ENCODE data around the gene ST8SIA1. TPM values are rescaled to one million over a fixed set of nuclear protein-coding genes. Genes with fewer than 3 reads are reported as not detected.

ST8SIA1 gene
- total RNA-seq, 1 donor = 0.54 TPM

DNA sequence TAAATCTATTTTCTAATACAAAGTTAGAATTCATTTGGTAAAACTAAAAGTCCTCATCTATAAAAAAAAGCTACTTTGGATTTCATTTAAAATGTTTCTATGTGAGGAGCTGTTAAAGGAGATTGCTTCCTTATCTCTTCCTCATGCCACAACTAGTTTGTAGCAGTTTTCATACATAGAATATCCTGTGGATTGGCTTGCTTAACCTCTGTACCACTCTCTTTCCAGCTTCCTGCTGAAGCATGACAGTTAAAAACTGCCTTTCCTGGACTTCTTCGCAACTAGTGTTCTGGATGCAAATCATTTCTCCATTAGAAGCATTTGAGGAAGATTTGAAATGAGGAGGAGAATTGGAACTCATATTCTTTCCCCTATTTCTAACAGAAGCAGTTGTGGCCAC lies 49.6 kb downstream of the ST8SIA1 start:
- no peak for DNase-seq (ENCODE audit: low read depth in 2 of 3, low spot score in 2 of 3)

DNA sequence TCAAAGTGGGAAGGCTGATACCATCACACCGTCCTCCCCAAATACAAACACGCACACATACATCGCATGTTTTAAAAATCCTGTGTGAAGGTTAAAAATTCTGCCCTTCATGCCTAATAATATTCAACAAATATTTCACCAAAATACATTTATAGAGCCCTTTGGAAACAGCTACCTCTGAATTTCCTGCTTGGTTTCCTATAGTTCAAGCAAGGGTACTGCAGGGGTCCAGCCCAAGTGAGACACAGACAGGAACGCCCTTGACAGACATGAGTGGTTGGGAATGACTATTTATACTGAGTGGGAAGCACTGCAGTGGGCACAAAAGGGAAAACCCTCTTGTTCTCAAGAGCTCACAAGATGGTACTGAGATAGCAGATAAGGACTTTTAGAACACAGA lies 51.0 kb downstream of the ST8SIA1 start:
- DNase-seq (ENCODE audit: low read depth in 2 of 3, low spot score in 2 of 3) = no peak

DNA sequence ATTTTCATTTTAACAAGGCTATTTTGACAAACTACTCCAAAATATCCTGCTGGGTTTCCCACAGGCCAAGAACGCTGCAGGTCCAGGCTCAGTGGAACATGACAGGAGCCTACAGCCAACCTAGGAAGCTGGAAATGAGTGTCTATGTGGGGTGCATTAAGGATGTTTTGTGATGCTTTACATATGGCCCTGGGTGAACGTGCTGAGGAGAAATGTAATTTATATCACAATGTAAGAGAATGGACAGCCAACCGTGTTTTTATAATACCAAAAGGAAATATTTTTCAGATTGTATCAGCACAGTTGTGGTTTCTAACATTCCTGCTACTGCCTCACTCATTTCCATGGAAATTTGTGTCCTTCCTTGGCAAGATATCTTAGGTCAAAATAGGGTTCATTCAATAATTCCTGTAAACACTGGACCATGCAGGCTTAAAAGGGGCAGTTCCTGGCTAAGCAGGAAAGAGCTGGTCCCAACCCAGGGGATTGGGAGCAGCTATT lies 51.5 kb downstream of the ST8SIA1 start:
- no peak for DNase-seq (ENCODE audit: low read depth in 2 of 3, low spot score in 2 of 3)

DNA sequence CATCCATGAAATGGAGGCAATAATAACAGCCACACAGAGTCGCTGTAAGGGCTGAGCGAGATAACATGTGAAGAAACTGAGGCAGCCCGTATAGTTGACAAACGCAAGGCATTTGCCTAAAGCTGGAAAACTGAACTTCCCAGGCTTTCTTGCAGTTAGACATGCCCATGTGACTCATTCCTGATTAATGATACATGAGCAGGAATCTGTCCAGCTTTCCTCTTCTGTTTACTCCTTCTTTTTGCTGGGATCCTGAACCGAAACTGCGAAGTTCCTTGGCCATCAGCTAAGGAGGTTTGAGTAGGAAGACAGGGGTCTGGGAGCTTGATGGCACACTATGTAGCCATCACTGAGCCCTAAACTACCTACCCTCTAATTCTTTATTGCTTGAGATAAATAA lies 52.2 kb downstream of the ST8SIA1 start:
- no peak for DNase-seq (ENCODE audit: low read depth in 2 of 3, low spot score in 2 of 3)

DNA sequence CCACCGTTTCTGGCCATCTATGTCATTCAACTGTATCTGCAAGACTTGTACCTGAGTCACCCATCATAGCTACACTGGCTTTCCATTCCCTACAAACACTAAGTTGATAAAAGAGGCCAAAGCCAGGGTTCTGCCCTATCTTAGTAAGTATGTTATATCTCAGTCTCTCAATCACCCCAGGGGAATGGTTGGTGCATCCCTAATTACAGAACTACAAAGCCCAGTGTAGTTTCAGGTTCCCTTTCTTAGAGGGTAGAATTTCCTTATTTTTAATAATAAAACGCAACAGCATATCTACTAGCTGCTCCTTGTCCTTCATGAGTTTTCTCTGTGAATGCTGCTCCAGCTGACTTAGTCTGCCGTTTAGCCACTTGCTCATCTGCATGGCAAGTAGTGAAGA lies 57.6 kb downstream of the ST8SIA1 start:
- DNase-seq (ENCODE audit: low read depth in 2 of 3, low spot score in 2 of 3) = no peak

DNA sequence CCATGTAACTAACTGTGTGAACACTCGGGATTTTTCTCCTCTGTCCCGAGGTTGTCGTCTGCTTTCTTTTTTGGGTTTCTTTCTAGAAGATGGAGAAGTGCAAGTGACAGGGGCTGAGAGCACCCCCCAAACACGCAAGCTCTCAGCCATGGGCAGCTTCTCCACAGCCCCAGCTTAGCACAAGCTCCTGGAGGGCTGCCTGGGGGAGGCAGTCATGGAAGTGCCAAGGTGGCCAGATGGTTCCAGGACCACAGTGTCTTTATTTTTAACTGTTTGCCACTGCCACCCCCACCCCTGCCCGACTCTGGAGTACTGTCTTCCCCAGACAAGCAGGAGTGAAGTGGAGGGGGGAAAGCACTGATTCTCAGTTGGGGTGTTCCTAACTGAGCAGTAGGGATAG lies 58.2 kb downstream of the ST8SIA1 start:
- DNase-seq (ENCODE audit: low read depth in 2 of 3, low spot score in 2 of 3) = no peak

DNA sequence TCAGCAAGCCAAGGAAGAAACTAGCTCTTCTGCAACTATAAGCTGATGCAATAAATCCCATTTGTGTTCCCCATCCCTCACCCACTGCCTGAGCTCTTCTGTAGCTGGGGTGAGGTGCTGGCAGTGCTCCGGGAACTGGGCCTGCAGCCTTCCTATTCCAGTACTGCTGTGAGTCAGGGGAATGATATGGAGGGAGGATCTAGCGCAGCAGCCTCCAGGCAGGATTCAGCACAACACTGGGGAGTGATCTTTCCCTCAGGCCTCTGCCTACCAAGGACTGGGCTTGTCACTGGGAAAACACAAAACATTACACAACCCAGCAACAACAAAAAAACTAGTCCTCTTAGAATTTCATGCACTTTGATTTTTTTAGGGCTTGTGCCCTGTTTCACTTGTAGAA lies 58.7 kb downstream of the ST8SIA1 start:
- no peak for DNase-seq (ENCODE audit: low read depth in 2 of 3, low spot score in 2 of 3)

DNA sequence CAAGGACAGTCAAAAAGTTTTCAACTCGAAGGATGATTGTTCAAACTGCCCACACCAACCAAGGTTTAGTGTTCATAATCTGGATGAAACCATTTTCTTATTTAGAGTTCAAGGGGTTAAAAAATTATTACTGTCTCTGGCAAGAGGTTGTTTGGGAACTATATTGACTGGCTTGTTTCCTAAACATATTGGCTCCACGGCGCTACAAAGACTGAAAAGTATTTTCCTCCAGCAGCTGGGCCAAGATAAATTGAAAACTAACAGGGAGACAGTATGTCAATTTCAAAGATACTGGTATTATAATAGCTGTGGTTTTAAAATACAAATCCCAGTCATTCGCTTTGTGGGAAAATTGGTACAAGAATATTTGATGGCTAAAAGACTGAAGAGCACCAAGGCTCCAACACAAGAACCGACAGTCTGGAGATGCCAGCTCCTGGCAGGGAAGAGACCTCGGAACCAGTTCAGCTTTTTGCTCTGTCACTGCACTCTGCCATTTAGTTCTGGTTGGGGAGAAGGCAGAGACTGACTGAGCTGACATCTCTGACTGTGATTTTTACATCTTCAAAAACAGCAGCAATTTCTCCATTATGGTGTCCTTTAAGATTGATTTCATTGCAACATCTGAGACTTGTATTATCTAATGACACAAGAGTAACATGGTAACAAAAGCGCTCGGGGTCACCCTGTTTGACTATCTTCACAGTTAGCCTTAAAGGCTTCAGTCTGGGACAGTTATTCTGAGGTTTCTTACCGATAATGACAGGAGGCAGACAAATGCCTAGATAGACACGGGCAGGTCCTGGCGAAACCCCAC lies 62.0 kb downstream of the ST8SIA1 start:
- DNase-seq (ENCODE audit: low read depth in 2 of 3, low spot score in 2 of 3) = no peak

DNA sequence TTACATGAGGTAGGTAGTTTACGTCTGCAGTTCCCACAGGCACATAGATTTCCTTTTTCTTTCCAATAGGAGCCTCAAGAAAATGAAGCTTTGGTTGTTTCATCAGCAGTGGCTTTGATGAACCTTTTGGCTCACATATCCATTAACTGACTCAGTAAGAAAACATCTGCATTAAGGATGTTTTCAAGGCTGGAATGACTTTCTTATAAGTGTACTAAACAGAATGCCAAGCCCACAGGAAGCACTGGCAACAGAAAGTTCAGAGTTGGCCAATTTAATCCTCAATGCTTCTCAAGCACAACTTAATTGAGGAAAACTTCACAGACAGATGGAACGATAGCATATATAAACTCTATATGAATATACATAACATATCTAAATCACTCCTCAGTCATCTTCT lies 63.5 kb downstream of the ST8SIA1 start:
- DNase-seq (ENCODE audit: low read depth in 2 of 3, low spot score in 2 of 3) = no peak

DNA sequence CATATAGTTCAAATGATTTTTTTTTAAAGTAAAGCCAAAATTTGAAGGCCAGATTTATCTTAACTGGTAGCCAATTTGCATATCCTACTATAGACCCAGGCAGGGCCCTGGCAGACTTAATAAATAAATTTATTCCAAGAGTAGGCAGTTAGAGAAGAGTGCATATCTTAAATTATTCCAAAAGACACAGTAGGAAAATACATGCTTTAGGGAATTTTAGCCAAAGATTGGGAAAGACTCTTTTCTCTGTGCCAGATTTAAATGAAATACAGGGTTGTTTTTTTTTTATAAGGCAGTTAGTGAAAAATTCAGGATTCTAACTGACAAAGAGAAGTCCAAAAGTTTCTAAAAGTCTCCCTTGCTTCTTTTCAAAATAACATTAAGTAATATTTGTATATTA lies 65.5 kb downstream of the ST8SIA1 start:
- DNase-seq (ENCODE audit: low read depth in 2 of 3, low spot score in 2 of 3) = no peak

DNA sequence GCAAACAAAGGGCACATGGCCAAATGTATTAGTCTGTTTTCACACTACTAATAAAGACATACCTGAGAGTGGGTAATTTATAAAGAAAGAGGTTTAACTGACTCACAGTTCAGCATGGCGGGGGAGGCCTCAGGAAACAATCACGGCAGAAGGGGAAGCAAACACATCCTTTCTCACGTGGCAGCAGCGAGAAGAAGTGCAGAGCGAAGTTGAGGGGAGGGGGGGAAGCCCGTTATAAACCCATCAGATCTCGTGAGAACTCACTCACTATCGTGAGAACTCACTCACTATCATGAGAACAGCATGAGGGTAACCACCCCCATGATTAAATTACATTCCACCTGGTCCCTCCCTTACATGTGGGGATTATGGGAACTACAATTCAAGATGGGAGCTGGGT lies 66.1 kb downstream of the ST8SIA1 start:
- DNase-seq (ENCODE audit: low read depth in 2 of 3, low spot score in 2 of 3) = peak in 2 of 3 donors; percentile 35 to 66

DNA sequence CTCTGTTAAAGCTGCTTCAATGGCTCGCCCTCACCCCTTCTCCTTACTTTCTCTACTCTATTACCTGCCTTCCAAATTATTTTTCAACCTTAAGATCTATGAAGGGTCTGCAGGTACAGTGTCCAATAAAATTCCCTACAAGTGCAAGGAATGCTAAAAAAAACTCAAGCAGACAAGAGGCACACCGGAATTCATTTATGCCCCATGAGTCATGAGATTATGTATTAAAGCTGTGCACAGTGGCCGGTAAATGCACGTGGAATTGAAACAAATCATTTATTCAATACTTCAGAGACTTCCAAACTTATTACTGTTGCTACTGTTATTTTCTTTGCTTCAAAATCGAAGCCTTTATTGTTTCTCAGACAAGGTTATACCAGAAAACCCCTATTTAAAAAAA lies 68.4 kb downstream of the ST8SIA1 start:
- DNase-seq (ENCODE audit: low read depth in 2 of 3, low spot score in 2 of 3) = no peak

DNA sequence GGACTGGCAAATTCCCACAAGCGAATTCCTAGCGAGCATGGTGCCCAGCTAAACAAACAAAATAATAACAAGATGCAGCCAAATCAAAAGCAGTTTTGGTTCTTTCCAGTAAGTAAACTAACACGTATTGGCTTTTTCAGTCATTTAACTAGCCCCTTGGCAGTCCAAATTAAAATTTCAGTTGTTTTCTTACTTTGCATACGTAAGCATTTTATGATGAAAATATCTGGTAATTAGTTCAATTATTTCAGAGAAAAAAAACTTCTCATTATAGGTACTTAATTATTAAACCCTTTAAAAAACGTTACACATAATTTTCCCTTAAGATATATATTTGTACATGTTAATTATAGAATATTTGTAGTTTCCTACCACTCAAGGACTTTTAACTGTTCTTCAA lies 70.1 kb downstream of the ST8SIA1 start:
- DNase-seq (ENCODE audit: low read depth in 2 of 3, low spot score in 2 of 3) = no peak

DNA sequence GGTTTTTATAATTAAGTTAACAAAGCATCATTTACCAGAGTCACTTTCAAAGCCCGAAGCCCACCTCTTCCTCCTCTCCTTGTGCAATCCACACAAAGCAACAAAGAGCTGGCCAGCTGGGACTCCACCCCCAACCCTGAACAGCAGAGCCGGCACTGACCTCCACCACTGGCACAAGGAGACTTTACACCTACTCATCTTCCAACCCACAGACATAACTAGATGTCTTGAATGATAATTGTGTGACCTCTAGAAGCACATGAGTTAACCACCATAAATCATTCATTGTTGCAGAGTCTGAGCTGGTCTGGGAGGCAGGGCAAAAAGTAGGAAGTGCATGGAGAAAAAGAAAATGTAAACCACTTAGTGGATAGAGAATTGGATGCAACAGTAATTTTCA lies 72.2 kb downstream of the ST8SIA1 start:
- DNase-seq (ENCODE audit: low read depth in 2 of 3, low spot score in 2 of 3) = no peak

DNA sequence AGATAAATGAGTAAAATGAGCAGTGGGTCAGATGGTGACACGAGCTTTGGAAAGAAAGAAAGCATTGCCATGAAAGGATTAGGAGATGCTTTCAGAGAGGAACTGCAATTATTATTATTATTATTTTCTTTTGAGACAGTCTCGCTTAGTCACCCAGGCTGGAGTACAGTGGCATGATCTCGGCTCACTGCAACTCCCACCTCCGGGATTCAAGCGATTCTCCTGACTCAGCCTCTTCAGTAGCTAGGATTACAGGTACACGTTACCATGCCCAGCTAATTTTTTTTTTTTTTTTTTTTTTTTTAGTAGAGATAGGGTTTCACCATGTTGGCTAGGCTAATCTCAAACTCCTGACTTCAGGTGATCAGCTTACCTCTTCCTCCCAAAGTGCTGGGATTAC lies 77.4 kb downstream of the ST8SIA1 start:
- no peak for DNase-seq (ENCODE audit: low read depth in 2 of 3, low spot score in 2 of 3)

DNA sequence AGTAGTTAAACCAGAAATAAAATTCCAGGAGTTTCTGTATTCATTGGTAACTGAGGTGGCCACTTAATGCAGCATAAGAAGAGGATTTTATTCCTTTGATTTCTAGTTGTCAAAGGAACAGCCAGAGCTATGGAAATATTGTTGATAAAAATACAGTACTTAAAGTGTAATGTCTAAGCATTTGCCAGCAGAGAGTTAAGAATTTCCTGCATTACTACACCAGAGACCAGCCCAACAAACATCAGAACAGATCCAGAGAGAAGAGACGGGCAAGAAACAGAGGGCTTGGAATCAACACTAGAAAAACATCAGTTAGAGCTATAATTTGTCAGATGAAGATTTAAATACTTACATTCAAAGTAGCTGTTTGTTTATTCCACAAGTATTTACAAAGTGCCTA lies 77.9 kb downstream of the ST8SIA1 start:
- no peak for DNase-seq (ENCODE audit: low read depth in 2 of 3, low spot score in 2 of 3)

DNA sequence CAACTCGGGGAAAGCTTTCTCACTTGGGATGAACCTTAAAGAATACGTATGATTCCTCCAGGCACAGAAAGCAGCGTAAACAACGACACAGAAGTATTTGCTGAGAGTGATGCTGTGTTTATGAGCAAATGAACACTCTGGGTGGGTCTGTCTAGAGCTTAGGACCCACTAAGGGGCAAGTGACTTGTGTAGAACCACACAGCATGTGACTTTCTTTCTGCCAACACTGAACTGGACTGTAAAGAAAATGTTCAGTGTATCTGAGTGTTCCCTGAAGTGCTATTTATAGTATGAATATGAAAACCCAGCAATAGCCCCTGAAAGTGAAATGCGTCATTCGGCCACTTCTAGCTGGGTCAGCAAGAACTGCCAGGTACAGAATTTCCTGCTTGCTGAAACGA lies 78.5 kb downstream of the ST8SIA1 start:
- no peak for DNase-seq (ENCODE audit: low read depth in 2 of 3, low spot score in 2 of 3)

DNA sequence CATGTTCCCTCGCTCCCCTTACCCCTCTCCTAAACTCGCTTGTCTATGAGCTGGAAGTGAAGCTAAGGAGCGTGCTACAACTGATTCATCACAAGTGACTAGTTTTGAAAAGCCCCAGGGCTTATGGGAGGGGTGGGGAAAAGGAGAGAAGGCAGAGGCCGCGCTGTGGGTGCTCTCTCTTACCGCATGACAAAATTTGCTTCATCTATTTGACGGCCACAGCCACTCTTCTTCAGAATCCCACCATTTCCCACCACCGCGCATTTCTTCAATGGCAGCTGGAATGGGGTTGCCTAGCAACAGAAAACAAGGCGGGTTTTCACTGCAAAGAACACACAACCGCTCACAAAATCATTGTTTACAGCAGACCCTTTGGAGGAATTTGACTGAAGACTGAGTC lies 79.4 kb downstream of the ST8SIA1 start:
- no peak for DNase-seq (ENCODE audit: low read depth in 2 of 3, low spot score in 2 of 3)

DNA sequence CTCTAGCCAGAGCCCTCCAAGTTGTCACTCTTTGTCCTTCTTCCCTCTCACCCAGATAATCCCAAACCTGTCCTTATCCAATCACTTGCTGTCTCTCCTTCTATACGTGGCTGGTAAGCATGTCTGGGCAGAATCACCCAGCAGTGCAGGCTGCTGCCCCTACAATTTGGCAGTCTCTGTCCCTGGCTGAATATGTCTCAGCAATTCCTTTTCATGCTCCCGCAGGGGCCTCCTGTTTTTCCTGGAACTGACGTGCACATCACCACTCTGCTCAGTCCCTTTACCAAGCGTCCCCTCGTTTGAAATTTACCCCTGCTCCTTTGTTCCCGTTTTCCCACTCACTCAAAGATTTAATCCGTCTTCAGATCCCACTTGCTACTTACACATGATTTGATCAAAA lies 80.0 kb downstream of the ST8SIA1 start:
- DNase-seq (ENCODE audit: low read depth in 2 of 3, low spot score in 2 of 3) = no peak

DNA sequence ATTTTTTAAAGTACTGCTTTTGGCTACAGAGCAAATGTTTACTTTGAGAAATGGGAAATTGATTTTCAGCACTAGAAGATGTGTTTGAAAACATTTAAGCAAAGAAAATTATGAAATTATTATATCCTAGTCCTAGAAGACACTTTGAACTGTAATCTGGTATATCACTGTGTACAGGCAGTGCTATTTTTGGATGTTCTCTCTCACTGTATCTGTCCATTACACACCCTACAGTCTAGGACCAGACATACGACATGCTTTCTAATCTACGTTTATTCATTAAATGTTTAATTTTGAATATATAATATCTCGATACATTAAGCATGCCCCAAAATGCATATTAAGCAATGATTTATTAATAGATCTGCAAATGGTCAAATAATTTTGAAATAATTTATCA lies 82.5 kb downstream of the ST8SIA1 start:
- DNase-seq (ENCODE audit: low read depth in 2 of 3, low spot score in 2 of 3) = no peak

DNA sequence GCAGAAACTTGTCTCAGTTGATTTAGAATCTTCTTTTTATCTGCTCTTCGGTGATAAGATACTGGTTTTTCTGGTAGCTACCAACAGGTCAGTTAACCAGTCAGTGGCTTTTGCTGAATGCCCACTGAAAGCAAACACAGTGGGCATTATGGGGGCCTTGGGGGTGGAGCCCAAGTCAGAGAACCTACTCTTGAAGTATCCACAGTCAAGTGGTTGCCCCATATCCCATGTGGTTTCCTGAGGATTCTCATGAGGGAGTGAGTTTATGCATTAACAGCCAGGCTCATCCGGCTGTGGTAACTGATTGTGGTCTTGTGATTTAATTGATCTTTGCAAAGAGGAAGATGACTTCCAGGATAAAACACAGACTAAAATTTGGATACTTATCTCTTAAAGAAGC lies 83.7 kb downstream of the ST8SIA1 start:
- DNase-seq (ENCODE audit: low read depth in 2 of 3, low spot score in 2 of 3) = peak in 2 of 3 donors; percentile 31 to 73

DNA sequence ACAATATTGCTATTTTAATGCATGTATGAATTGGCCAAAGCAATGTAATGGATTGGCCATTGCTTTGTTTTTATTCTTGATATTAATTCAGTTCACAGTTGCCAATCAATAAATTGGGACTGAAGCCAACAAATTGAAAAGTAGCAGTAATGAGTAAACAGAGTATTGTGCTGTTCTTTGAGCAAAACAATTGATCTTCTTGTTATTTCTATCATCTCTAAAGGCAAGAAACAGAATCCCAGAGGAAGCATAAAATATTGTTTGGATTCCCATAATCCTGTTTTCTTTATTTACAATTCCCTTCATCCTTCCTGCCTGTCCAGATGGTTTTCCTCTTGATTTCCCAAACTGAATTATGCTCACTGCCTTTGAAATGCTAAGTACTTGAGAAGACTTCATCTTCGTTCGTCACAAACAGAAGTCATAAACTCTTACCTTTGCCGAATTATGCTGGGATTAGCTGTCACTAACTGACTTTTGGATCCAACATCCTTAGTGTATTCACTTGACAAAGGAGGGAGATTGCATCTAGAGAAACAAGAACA lies 85.9 kb downstream of the ST8SIA1 start:
- DNase-seq (ENCODE audit: low read depth in 2 of 3, low spot score in 2 of 3) = no peak

DNA sequence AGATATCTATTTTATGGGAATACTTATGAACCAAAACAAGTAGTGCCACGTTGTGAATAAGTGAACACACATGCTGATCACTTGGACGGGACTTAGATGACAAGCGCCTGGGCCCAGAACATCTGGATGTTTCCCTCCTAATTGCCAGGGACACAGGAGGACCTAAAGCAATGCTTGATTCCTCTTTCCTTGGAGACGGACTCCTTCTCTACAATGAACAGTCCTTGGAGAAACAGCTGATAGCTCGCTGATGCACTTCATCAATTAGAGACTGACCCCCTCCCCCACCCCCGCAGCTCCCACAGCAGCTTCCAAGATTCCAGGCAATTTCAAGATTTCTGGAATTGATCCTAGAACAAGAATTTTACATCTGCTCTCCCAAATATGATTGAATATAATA lies 86.4 kb downstream of the ST8SIA1 start:
- no peak for DNase-seq (ENCODE audit: low read depth in 2 of 3, low spot score in 2 of 3)
